Esophagus muscularis mucosa (tissue), 4 donors: ENCODE data around the gene IRAK2. TPM values are rescaled to one million over a fixed set of nuclear protein-coding genes. Genes with fewer than 3 reads are reported as not detected.

Source experiments
- DNase-seq: peaks from one replicate; pipeline ENCODE4 v3.0.0-alpha.2; 2017; ENCODE audit errors: extremely low spot score
- H3K27ac ChIP-seq, 4 donors: fragments of 200-600 bp; sonication (generic); replicated peaks in 1 of 4; 1 replicate in 3 of 4; 2 replicates in 1 of 4; pipeline ENCODE4 v1.5.1; 2016 to 2019; ENCODE audit warnings: mild to moderate bottlenecking in 1 of 4
- H3K27me3 ChIP-seq, 4 donors: fragments of 200-600 bp; sonication (generic); one replicate each; pipeline versions ENCODE4 v1.5.1 to v1.6.0; 2016 to 2019
- H3K36me3 ChIP-seq, 4 donors: fragments of 200-600 bp; sonication (generic); one replicate each; pipeline ENCODE4 v1.5.1; 2016 to 2019
- H3K4me1 ChIP-seq, 4 donors: fragments of 200-600 bp; sonication (generic); one replicate each; pipeline ENCODE4 v1.5.1; 2016 to 2019
- H3K4me3 ChIP-seq, 4 donors: fragments of 200-600 bp; sonication (generic); 1 replicate in 2 of 4; 2 replicates in 2 of 4; pipeline ENCODE4 v1.5.1; 2016 to 2019; ENCODE audit warnings: mild to moderate bottlenecking in 4 of 4, moderate library complexity in 1 of 4
- H3K9me3 ChIP-seq, 4 donors: fragments of 200-600 bp; sonication (generic); 1 replicate in 3 of 4; 2 replicates in 1 of 4; pipeline ENCODE4 v1.5.1; 2016 to 2019
- CTCF ChIP-seq, 3 experiments: fragments of 200-600 bp in 2 of 3; fragments of 450-650 bp in 1 of 3; sonication (generic) in 2 of 3; IDR thresholded peaks; one replicate each; pipeline ENCODE4 v1.5.1; 2017 to 2019; ENCODE audit warnings: antibody characterized with exemption in 3 of 3, mild to moderate bottlenecking in 2 of 3, moderate library complexity in 1 of 3
- EP300 ChIP-seq: sonication (generic); formaldehyde crosslinking; IDR thresholded peaks from one replicate; pipeline ENCODE4 v1.6.1; 2017; ENCODE audit warnings: antibody characterized with exemption
- POLR2A ChIP-seq: fragments of 450-650 bp; IDR thresholded peaks from one replicate; pipeline ENCODE4 v1.6.1; 2017; ENCODE audit warnings: antibody characterized with exemption, moderate library complexity, mild to moderate bottlenecking, low read depth
- POLR2AphosphoS5 ChIP-seq, 2 donors: sonication (generic); formaldehyde crosslinking; IDR thresholded peaks; one replicate each; pipeline ENCODE4 v1.6.1; 2017; ENCODE audit warnings: antibody characterized with exemption in 2 of 2
- WGBS: methylation state at CpG from one replicate; pipeline ENCODE4 v1.1.5; 2018; 5-methylcytosine and 5-hydroxymethylcytosine counted together
- intact Hi-C: fragments of 100-400 bp; cut with DNase I; formaldehyde crosslinking; loops from one replicate; pipeline ENCODE4 v1.15.1; 2023
- total RNA-seq, 4 donors: library from RNA; depleted of rRNA; stranded (reverse); fragments of >200 nt; gene quantifications; one replicate each; pipeline versions ENCODE4 v1.1.0 to v1.2.1, GENCODE V29; 2016

Gene IRAK2
- total RNA-seq, 4 donors from 2014 or later, result 2.5 to 3.2 (median 2.8) TPM

GRCh38 chr3:10238345-10239183 is 73.8 kb downstream of the IRAK2 start:
- Histone ChIP-seq H3K27ac (no peak overlapping the region), H3K4me1 (no peaks in the 10 kb centered on the region), H3K27me3 (no peaks in the 10 kb centered on the region), H3K36me3 (peaks cover 0 to 64% (median 32%) of the 10 kb centered on the region in 4 donors), H3K4me3 (no peak overlapping the region), H3K9me3 (no peaks in the 10 kb centered on the region)
- 85% methylated on average over 14 of the region's 15 CpGs for WGBS
- no peak for DNase-seq
- intact Hi-C loops, result no loop called here
- no peak for TF ChIP-seq POLR2AphosphoS5 (IDR thresholded peaks at IDR 0.05)
- no peak for TF ChIP-seq POLR2A
- no peak for TF ChIP-seq CTCF (IDR thresholded peaks at IDR 0.05)
- no peak for TF ChIP-seq EP300

DNA sequence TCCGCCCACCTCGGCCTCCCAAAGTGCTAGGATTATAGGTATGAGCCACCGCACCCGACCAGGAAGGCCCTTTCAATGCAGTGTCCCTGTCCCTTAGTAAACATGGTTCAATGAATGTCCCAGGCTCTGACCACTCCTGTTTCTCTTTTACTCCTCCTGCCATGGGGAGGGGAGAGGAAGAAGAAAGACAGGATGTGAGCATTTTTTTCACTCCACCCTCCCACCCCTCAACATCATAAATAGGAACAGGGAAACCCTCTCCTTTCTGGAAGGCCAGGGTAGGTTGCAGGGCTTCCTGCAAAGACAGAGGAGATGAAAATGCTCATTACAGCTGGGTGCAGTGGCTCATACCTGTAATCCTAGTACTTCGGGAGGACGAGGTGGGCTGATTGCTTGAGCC is 76.1 kb downstream of the IRAK2 start:
- Histone ChIP-seq H3K27ac (no peak overlapping the region), H3K4me3 (no peak overlapping the region), H3K27me3 (no peaks in the 10 kb centered on the region), H3K4me1 (no peaks in the 10 kb centered on the region), H3K36me3 (peaks cover 0 to 44% (median 17%) of the 10 kb centered on the region in 4 donors), H3K9me3 (peaks cover 0 to 16% (median 9%) of the 10 kb centered on the region in 4 donors)
- 90% methylated on average over 4 of the region's 6 CpGs for WGBS
- TF ChIP-seq POLR2A, result no peak
- no peak for TF ChIP-seq POLR2AphosphoS5 (IDR thresholded peaks at IDR 0.05)
- no peak for TF ChIP-seq EP300
- no peak for TF ChIP-seq CTCF (IDR thresholded peaks at IDR 0.05)
- intact Hi-C loops, result no loop called here
- no peak for DNase-seq

GRCh38 chr3:10242182-10243065 is 77.7 kb downstream of the IRAK2 start:
- no peak overlapping the region for H3K4me3 ChIP-seq
- no peak overlapping the region for H3K27ac ChIP-seq
- no peak for DNase-seq
- H3K27me3 ChIP-seq, result no peaks in the 10 kb centered on the region
- peaks cover 0 to 21% (median 10%) of the 10 kb centered on the region in 4 donors for H3K9me3 ChIP-seq
- intact Hi-C loops, result no loop called here
- H3K4me1 ChIP-seq, result peaks cover 0 to 1% (median under 1%) of the 10 kb centered on the region in 4 donors
- H3K36me3 ChIP-seq, result peaks cover 0 to 31% (median 14%) of the 10 kb centered on the region in 4 donors
- TF ChIP-seq CTCF (IDR thresholded peaks at IDR 0.05), result no peak
- TF ChIP-seq POLR2A, result no peak
- no peak for TF ChIP-seq EP300
- no peak for TF ChIP-seq POLR2AphosphoS5 (IDR thresholded peaks at IDR 0.05)
- WGBS, result 80% methylated on average over 7 of the region's 7 CpGs

GRCh38 chr3:10244009-10244408 is 79.3 kb downstream of the IRAK2 start:
- DNase-seq, result no peak

More at GRCh38 chr3:10244009-10244408, 79.3 kb downstream of the IRAK2 start:
- Histone ChIP-seq H3K4me1 (peaks cover 5 to 9% (median 9%) of the 10 kb centered on the region in 4 donors), H3K36me3 (peaks cover 0 to 24% (median 10%) of the 10 kb centered on the region in 4 donors), H3K4me3 (no peak overlapping the region), H3K9me3 (peaks cover 0 to 21% (median 10%) of the 10 kb centered on the region in 4 donors), H3K27ac (no peak overlapping the region), H3K27me3 (no peaks in the 10 kb centered on the region)
- TF ChIP-seq EP300, result no peak
- intact Hi-C loops, result no loop called here
- WGBS, result 71% methylated on average over 3 of the region's 3 CpGs
